EL (cell line): ENCODE measurements around the gene AQP10.
A peak's percentile ranks its signal among the peaks of the same experiment; 100 is the strongest.
"Not testable (repeated sequence)": the region's sequence is repeated elsewhere in the genome, so short reads cannot be mapped to it uniquely, and the experiment has no call there.

Source experiments
- DNase-seq: peaks from one replicate; pipeline ENCODE4 v3.0.0-alpha.2; 2016

The AQP10 gene

GRCh38 chr1:154346276-154346917, 25.5 kb downstream of the AQP10 start:
- no peak for DNase-seq

GRCh38 chr1:154347961-154348360, 27.1 kb downstream of the AQP10 start:
- DNase-seq = no peak

GRCh38 chr1:154348429-154349076, 27.7 kb downstream of the AQP10 start:
- no peak for DNase-seq

- no peak for DNase-seq
Measured at GRCh38 chr1:154349121-154349520, 28.2 kb downstream of the AQP10 start.

- no peak for DNase-seq
Measured at GRCh38 chr1:154350383-154350782, 29.5 kb downstream of the AQP10 start.

GRCh38 chr1:154351363-154352068, 30.6 kb downstream of the AQP10 start:
- DNase-seq = no peak

- no peak for DNase-seq
Measured at GRCh38 chr1:154352245-154352580, 31.3 kb downstream of the AQP10 start.

GRCh38 chr1:154352581-154353459, 31.9 kb downstream of the AQP10 start:
- DNase-seq = peak; percentile 71

- DNase-seq = peak; percentile 64
Measured at GRCh38 chr1:154353460-154353904, 32.6 kb downstream of the AQP10 start.

- no peak for DNase-seq
Measured at GRCh38 chr1:154353966-154354365, 33.1 kb downstream of the AQP10 start.

GRCh38 chr1:154358519-154358918, 37.6 kb downstream of the AQP10 start:
- no peak for DNase-seq

GRCh38 chr1:154360288-154360687, 39.4 kb downstream of the AQP10 start:
- no peak for DNase-seq

GRCh38 chr1:154360881-154361280, 40.0 kb downstream of the AQP10 start:
- not testable (repeated sequence) for DNase-seq

GRCh38 chr1:154361357-154361756, 40.5 kb downstream of the AQP10 start:
- DNase-seq = no peak

- no peak for DNase-seq
Measured at GRCh38 chr1:154371436-154371835, 50.5 kb downstream of the AQP10 start.

- DNase-seq = not testable (repeated sequence)
Measured at GRCh38 chr1:154373777-154374357, 53.0 kb downstream of the AQP10 start.
